GM06990 (cell line): Measurements from ENCODE around the gene NCOA5.

Experiments
- DNase-seq: peaks from one replicate; pipeline ENCODE4 v3.0.0-alpha.2; 2011; ENCODE audit not compliant: insufficient read length; ENCODE audit errors: extremely low read depth
- H3K27me3 ChIP-seq: replicated peaks from 2 replicates; pipeline ENCODE4 v1.6.0; 2011; ENCODE audit warnings: low read length; ENCODE audit not compliant: control insufficient read depth, insufficient read depth
- H3K36me3 ChIP-seq: 2 replicates; pipeline ENCODE4 v1.5.1; 2011; ENCODE audit warnings: low read length; ENCODE audit not compliant: control insufficient read depth, insufficient read depth
- H3K4me3 ChIP-seq: replicated peaks from 2 replicates; pipeline ENCODE4 v1.5.1; 2011; ENCODE audit warnings: low read depth, mild to moderate bottlenecking, control low read depth, low read length
- CTCF ChIP-seq: IDR thresholded peaks from 2 replicates; pipeline ENCODE4 v1.5.1; 2011; ENCODE audit warnings: low read length, control low read depth, mild to moderate bottlenecking, inconsistent platforms; ENCODE audit not compliant: insufficient read depth, poor library complexity, severe bottlenecking

The NCOA5 gene

GRCh38 chr20:46089417-46090388, at the start of gene NCOA5:
TSS of gene NCOA5 (minus strand) at chr20:46089962. CDS start at chr20:46079424, 10,538 bp downstream.
- H3K4me3 ChIP-seq: peak within 1 kb of the TSS; percentile 97
- TF ChIP-seq CTCF: no peak
- no peaks in the 10 kb centered on the region for H3K27me3 ChIP-seq
- DNase-seq: peak; percentile 97
- H3K36me3 ChIP-seq: no peaks in the 10 kb centered on the region

DNA sequence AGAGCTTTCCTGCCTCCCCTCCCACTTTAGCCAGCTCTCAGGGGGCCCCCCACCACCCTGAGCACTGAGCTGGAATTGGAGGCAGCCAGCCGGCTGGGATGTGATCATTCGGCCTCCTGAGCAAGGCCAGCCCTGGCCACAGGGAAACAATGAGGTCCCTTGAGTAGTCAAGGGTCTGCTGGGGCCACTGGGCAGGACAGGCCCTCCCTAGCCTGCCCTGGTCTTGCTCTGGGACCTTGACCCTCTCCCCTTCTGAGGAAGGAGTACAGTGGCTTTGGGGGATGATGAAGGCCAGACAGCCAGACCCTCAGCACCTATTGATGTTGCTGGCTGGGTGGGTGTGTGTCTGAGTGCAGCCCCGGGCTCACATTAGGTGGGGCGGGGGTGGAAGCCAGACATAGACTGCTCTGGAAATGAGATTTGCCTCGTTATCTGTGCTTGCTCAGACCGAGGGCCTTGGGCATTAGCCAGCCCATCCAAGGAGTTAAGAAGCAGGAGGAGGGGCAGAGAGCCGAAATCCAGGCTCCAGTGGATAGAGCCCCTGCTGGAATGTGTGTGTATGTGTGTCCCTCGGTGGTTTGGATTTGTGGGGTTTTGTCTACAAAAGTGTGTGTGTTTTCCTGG, 49.6 kb upstream of the NCOA5 start:
- H3K36me3 ChIP-seq: no peaks in the 10 kb centered on the region
- no peak overlapping the region for H3K4me3 ChIP-seq
- TF ChIP-seq CTCF: no peak
- DNase-seq: no peak
- peaks cover 1% of the 10 kb centered on the region for H3K27me3 ChIP-seq

- Histone ChIP-seq H3K36me3 (no peaks in the 10 kb centered on the region), H3K4me3 (no peak overlapping the region), H3K27me3 (peaks cover 1% of the 10 kb centered on the region)
- DNase-seq: no peak
- no peak for TF ChIP-seq CTCF
Measured at GRCh38 chr20:46137816-46138215, 48.1 kb upstream of the NCOA5 start.

DNA sequence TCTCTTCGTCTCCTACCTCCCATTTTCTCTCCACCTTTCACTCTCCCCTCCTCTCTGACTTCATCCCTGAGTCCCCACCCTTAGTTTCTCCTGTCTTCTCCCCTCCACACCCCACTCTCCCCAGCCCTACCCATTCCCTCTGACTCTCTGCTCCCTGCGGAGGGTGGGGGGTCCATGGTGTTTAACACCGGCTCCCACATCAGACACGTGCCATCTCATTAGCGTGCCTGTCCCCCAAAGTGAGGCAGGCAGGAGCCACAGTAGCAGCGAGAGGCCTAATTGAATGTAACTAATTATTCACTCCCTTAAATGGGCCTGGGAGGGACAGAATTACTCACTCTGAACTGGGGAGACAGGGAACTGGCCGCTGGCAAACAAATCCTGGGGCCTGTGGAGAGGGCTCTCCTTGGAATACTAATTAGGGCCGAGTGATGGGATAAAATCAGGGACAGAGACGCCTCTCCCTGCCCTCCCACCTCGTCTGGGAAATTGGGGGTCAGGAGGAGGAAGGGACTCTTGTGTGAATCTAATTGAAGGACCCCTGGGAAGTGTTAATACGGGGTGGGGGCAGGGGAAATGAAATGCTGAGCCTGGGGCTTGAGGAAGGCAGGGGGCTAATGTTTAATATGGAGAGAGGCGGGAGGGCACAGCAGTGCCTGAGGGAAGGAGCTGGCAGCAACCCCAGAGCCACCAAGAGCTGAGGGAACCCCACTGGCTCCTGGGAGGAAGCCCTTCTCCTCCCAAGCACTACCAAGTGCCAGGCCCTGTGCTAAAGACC, 46.3 kb upstream of the NCOA5 start:
- H3K27me3 ChIP-seq: peaks cover under 1% of the 10 kb centered on the region
- no peak for DNase-seq
- TF ChIP-seq CTCF: no peak
- no peak overlapping the region for H3K4me3 ChIP-seq
- no peaks in the 10 kb centered on the region for H3K36me3 ChIP-seq

DNA sequence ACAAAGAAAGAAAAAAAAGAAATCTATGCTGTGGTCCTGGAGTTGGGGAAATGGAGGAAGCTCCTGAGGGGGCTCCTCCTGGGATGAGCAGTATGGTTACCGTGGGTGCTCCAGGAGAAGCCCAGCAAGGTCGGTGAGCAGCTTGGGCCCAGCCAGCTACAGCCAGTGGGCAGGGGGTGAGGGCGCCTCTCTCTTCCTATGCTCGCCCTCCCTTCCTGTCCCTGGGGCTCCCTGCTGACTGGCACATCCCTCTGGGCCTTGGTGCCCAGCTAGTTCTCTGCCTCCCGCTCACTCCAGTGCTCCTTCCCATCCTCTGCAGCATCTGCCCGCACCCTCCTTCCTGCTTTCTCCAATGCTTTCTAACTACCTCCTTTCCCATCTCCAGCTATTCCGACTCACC, 45.0 kb upstream of the NCOA5 start:
- DNase-seq: no peak
- no peak overlapping the region for H3K4me3 ChIP-seq
- no peaks in the 10 kb centered on the region for H3K36me3 ChIP-seq
- H3K27me3 ChIP-seq: no peaks in the 10 kb centered on the region; the same call in none of the 2 replicates
- TF ChIP-seq CTCF: no peak
